GM12872 (cell line): ENCODE data around the gene ITFG1.

Source experiments
- CTCF ChIP-seq: IDR thresholded peaks from 3 replicates; pipeline ENCODE4 v1.5.1; 2011; ENCODE audit warnings: low read depth, mild to moderate bottlenecking, low read length, moderate library complexity; ENCODE audit not compliant: insufficient read depth

ITFG1 gene

GRCh38 chr16:47158992-47159391 lies 301.9 kb downstream of the ITFG1 start:
- TF ChIP-seq CTCF = no peak

DNA sequence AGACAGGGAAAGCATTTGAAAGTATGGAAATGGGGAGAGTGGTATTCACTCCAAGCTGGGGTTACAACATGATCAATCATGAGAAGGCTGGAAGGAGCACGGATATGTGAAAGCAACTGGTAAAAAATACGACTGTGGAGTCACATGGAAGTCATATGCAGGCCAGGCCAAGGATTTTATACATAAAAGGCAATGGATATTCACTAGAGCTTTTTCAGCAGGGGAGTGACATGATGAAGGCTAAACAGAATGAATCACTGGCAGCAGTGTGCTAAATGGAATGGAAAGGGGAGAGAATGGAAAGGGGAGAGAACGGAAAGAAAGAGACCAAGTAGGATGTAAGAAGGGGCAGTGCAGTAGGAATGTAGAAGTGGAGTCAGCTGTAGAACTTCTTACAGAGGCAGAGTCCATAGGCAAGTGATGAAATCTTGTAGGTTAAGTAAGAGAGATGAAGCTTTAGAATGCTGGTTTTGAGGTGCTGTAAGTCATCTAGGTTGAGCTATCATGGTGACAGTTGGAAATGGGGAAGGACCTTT lies 304.1 kb downstream of the ITFG1 start:
- no peak for TF ChIP-seq CTCF

- TF ChIP-seq CTCF = no peak
Measured at GRCh38 chr16:47150067-47150466, 310.8 kb downstream of the ITFG1 start.

DNA sequence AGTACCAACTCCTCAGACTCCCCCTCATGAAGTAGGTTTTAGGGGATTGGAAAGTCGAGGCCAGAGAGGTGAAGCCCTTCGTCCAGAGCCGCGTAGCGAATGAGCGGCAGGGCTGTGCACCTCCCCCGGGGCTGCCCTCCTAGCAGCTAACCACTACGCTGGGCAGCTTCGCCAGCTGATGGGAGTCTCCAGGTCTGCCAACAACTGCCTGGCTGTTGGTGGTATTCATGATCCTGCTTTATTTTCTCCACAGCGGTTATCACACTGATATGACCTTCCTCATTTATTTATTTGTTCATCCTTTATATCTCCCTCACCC lies 316.3 kb downstream of the ITFG1 start:
- TF ChIP-seq CTCF = no peak

DNA sequence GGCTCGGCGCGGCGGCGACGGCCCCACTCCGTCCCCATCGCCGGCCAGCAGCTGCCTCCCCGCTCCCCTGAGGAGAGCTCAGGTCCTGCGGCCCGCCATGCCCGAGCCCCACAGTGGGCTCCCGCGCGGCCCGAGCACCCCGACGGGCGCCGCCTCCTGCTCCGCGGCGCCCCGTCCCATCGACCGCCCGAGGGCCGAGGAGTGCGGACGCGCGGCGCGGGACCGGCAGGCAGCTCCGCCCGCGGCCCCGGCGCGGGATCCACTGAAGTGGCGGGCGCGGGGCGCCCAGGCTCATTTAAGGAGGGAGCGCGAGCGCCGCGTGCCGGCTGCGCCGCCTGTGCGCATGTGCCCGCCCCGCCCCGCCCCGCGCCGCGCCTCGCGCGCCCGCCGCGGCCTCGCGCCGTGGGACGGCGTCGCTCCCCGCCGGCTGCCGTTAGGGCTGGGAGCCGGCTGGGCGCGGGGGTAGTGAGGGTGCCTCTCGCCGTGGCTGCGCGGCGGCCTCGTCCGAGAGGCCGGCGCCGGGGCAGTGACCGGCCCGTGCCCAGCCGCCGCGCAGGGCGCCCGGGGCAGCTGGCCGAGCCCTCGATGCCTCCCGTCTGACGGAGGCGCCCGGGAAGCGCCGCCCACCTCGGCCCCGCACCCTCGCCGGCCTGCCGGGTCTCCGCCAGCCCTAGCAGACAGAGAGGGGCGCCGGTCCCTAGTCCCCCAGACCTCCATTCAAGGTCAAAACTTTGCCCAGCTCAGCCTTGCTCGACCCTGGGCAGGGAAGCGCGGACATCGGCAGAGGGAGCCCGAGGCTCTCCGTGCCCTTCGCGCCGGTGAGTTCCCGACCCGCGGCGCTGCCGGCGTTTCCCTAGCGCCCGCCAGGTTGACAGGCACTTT lies 316.9 kb downstream of the ITFG1 start, which contains the start of gene NETO2:
Gene NETO2, minus strand, starts transcription at position 269 of the 882 bp plus-strand sequence. CDS start 333 bp downstream, outside the sequence.
- peak; percentile 76 for TF ChIP-seq CTCF

DNA sequence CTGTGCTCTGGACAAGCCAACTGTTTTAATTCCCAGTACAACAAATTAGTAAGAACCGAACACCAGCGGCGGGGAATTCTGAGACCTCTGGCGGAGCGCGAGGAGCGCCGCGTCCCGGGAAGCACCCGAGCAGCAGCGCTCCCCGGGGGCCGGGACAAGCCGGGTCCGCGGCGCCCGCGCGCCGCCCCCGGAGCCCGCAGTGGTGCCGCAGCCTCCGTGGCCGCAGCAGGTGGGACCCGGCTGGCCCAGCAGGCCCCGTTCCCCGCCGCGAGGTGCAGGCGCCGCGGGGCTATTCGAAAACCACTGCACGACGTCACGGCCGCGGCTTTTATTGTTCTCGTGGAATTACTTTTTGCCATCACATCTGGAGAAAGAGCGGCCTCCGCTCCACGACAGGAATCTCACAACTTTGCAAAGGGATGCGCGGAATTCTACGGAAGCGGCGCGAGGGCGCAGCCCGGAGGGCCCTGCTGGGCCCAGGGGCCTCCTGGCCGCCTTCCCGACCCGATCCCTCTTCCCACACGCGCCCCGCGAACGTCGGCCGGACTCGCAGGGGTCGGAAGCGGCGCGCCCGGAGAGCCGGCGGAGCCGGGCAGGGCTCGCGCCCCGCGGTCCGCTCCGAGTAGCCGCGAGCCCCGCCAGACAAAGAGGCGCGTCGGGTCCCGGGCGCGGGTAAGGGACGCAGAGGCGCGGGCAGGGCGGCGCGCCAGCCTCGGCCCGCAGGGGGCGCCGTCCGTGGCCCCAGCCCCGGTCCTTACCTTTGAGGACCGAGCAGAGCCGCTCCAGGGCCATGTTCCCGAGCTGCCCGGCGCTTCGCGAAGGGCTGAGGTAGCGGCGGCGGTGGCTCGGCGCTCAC lies 317.8 kb downstream of the ITFG1 start:
- peak; percentile 76 for TF ChIP-seq CTCF

- no peak for TF ChIP-seq CTCF
Measured at GRCh38 chr16:47142486-47142820, 318.4 kb downstream of the ITFG1 start.
